ENCODE data around the gene DPP4.
"Not testable (repeated sequence)": the region's sequence is repeated elsewhere in the genome, so short reads cannot be mapped to it uniquely, and the experiment has no call there.

DPP4 gene

GRCh38 chr2:162057426-162057825, 16.6 kb downstream of the DPP4 start:
- DNase-seq = peak; percentile 70

- DNase-seq = peak; percentile 73
Observed at GRCh38 chr2:162056796-162057399, 17.1 kb downstream of the DPP4 start.

GRCh38 chr2:162053808-162054155, 20.2 kb downstream of the DPP4 start:
- no peak for DNase-seq

- no peak for DNase-seq
Observed at GRCh38 chr2:162053066-162053807, 20.8 kb downstream of the DPP4 start.

- DNase-seq = no peak
Observed at GRCh38 chr2:162050513-162050961, 23.5 kb downstream of the DPP4 start.

GRCh38 chr2:162049089-162049488, 24.9 kb downstream of the DPP4 start:
- DNase-seq = not testable (repeated sequence)

GRCh38 chr2:162044586-162044985, 29.4 kb downstream of the DPP4 start:
- DNase-seq = no peak

GRCh38 chr2:162043132-162043531, 30.9 kb downstream of the DPP4 start:
- DNase-seq = no peak

- no peak for DNase-seq
Observed at GRCh38 chr2:162041485-162041884, 32.5 kb downstream of the DPP4 start.

- no peak for DNase-seq
Observed at GRCh38 chr2:162038725-162039124, 35.3 kb downstream of the DPP4 start.

GRCh38 chr2:162037886-162038285, 36.1 kb downstream of the DPP4 start:
- no peak for DNase-seq

GRCh38 chr2:162037028-162037795, 36.8 kb downstream of the DPP4 start:
- no peak for DNase-seq

GRCh38 chr2:162035981-162036380, 38.0 kb downstream of the DPP4 start:
- DNase-seq = no peak

GRCh38 chr2:162030363-162031190, 43.4 kb downstream of the DPP4 start:
- DNase-seq = no peak

- DNase-seq = no peak
Observed at GRCh38 chr2:162029287-162029901, 44.6 kb downstream of the DPP4 start.

GRCh38 chr2:162028511-162028910, 45.5 kb downstream of the DPP4 start:
- DNase-seq = no peak

GRCh38 chr2:162025121-162025911, 48.7 kb downstream of the DPP4 start:
- peak; percentile 43 for DNase-seq

GRCh38 chr2:162022290-162022945, 51.6 kb downstream of the DPP4 start:
- peak; percentile 38 for DNase-seq

- DNase-seq = no peak
Observed at GRCh38 chr2:162021516-162022058, 52.4 kb downstream of the DPP4 start.

GRCh38 chr2:162018530-162018929, 55.5 kb downstream of the DPP4 start:
- peak; percentile 65 for DNase-seq

GRCh38 chr2:162017233-162017632, 56.8 kb downstream of the DPP4 start:
- DNase-seq = peak; percentile 60

All from activated CD4-positive, alpha-beta T cell treated with anti-CD3 and anti-CD28 coated beads, Interleukin-10, Interleukin-2, amounts not matched to agents 100 ng/mL and 50 ng/mL, durations not matched to agents 16 hours and 8 hours (primary cell).